ENCODE data around the gene C12orf57.
A peak's percentile ranks its signal among the peaks of the same experiment; 100 is the strongest.

Gene C12orf57

DNA sequence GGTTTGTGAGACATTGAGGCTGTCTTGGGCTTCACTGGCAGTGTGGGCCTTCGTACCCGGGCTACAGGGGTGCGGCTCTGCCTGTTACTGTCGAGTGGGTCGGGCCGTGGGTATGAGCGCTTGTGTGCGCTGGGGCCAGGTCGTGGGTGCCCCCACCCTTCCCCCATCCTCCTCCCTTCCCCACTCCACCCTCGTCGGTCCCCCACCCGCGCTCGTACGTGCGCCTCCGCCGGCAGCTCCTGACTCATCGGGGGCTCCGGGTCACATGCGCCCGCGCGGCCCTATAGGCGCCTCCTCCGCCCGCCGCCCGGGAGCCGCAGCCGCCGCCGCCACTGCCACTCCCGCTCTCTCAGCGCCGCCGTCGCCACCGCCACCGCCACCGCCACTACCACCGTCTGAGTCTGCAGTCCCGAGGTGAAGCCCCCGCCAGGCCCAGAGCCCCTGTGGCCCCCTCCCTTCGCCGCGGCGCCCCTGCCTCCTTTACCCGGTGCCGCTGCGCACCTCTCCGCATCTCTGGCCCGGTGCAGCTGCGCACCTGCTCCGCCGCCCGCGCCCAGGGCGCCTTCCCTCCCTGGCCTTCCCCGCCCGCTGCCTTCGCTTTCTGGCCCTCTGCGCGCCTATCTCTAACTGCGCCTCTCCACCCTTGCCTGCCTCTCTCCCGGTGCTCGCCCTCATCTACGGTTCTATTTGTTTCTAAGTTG, 29.4 kb upstream of the C12orf57 start, which contains the start of gene ENO2:
ENO2 (plus strand) TSS at position 335 of the 701 bp plus-strand sequence. CDS start 1,253 bp downstream, outside the sequence.
- H3K4me3 ChIP-seq (ENCODE audit: low read depth, low read length) = peak within 1 kb of the TSS; percentile 76
- no peak for TF ChIP-seq CTCF (IDR thresholded peaks at IDR 0.05; ENCODE audit: low read depth, low read length, missing control alignments)
- no peak for DNase-seq (ENCODE audit: low read depth)

GRCh38 chr12:6914947-6915788, 28.7 kb upstream of the C12orf57 start:
- peak overlapping the region; percentile 76 for H3K4me3 ChIP-seq (ENCODE audit: low read depth, low read length)
- DNase-seq (ENCODE audit: low read depth) = no peak
- TF ChIP-seq CTCF (IDR thresholded peaks at IDR 0.05; ENCODE audit: low read depth, low read length, missing control alignments) = no peak

GRCh38 chr12:6915789-6916285, 28.0 kb upstream of the C12orf57 start:
- H3K4me3 ChIP-seq (ENCODE audit: low read depth, low read length) = peak overlapping the region; percentile 76; the same call in 1 of the 2 replicates
- TF ChIP-seq CTCF (IDR thresholded peaks at IDR 0.05; ENCODE audit: low read depth, low read length, missing control alignments) = no peak
- no peak for DNase-seq (ENCODE audit: low read depth)

GRCh38 chr12:6916426-6917200, 27.2 kb upstream of the C12orf57 start:
- DNase-seq (ENCODE audit: low read depth) = no peak
- no peak overlapping the region for H3K4me3 ChIP-seq (ENCODE audit: low read depth, low read length)
- no peak for TF ChIP-seq CTCF (IDR thresholded peaks at IDR 0.05; ENCODE audit: low read depth, low read length, missing control alignments)

DNA sequence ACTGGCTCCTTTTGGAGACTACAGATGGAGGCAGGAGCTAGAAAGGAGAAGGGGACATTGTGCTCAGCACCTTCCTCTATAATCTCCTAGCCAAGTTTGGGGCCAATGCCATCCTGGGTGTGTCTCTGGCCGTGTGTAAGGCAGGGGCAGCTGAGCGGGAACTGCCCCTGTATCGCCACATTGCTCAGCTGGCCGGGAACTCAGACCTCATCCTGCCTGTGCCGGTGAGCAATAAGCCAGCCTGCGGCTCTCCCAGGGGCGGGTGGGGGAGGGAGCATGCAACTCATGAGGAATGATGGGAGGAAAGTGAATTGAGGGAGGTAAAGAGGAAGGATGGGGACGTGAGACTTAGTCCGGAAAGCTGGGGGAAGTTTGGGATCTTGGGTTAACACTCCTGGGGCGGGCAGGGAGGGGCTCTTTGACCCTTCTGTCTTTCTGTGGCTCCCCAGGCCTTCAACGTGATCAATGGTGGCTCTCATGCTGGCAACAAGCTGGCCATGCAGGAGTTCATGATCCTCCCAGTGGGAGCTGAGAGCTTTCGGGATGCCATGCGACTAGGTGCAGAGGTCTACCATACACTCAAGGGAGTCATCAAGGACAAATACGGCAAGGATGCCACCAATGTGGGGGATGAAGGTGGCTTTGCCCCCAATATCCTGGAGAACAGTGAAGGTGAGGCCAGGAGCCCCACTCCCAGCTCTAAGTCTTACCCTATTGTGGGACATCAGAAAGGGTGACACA, 26.2 kb upstream of the C12orf57 start:
- no peak for TF ChIP-seq CTCF (IDR thresholded peaks at IDR 0.05; ENCODE audit: low read depth, low read length, missing control alignments)
- no peak for DNase-seq (ENCODE audit: low read depth)
- H3K4me3 ChIP-seq (ENCODE audit: low read depth, low read length) = no peak overlapping the region

- H3K4me3 ChIP-seq (ENCODE audit: low read depth, low read length) = no peak overlapping the region
- TF ChIP-seq CTCF (IDR thresholded peaks at IDR 0.05; ENCODE audit: low read depth, low read length, missing control alignments) = no peak
- DNase-seq (ENCODE audit: low read depth) = no peak
Measured at GRCh38 chr12:6919588-6919987, 24.2 kb upstream of the C12orf57 start.

All from GM12864 (cell line).